Psoas muscle (tissue), 8 donors: ENCODE results near the gene SAPCD2. TPM values are rescaled to one million over a fixed set of nuclear protein-coding genes. Genes with fewer than 3 reads are reported as not detected.

ENCODE experiments used
- ATAC-seq, 4 donors: fragments of 200-7000 bp; cut with Tn5 transposase; one replicate each; pipeline ENCODE4 v1.9.1; 2020; ENCODE audit warnings: moderate library complexity in 3 of 4, mild to moderate bottlenecking in 2 of 4
- DNase-seq, 2 donors: peaks; one replicate each; pipeline ENCODE4 v3.0.0-alpha.2; 2020
- H3K27ac ChIP-seq: fragments of 200-600 bp; one replicate; pipeline ENCODE4 v1.8.0; 2022
- H3K27me3 ChIP-seq, 3 donors: fragments of 200-600 bp in 1 of 3; one replicate each; pipeline versions ENCODE4 v1.6.1 to v1.8.0; 2013 to 2022; ENCODE audit warnings: low read length in 2 of 3, mild to moderate bottlenecking in 2 of 3, moderate library complexity in 1 of 3; ENCODE audit not compliant: insufficient read depth in 3 of 3
- H3K36me3 ChIP-seq, 2 donors: fragments of 200-600 bp in 1 of 2; one replicate each; pipeline versions ENCODE4 v1.6.1 to v1.8.0; 2013 to 2022; ENCODE audit warnings: low read depth in 1 of 2, mild to moderate bottlenecking in 1 of 2, moderate library complexity in 1 of 2; ENCODE audit not compliant: insufficient read depth in 1 of 2
- H3K4me1 ChIP-seq: fragments of 200-600 bp; one replicate; pipeline ENCODE4 v1.8.0; 2022
- H3K4me3 ChIP-seq: fragments of 200-600 bp; one replicate; pipeline ENCODE4 v1.8.0; 2022; ENCODE audit warnings: mild to moderate bottlenecking
- H3K9me3 ChIP-seq: fragments of 200-600 bp; one replicate; pipeline ENCODE4 v1.8.0; 2022
- WGBS, 3 donors: extraction: QIAGEN DNeasy Blood & Tissue Kit; methylation state at CpG; one replicate each; pipeline versions ENCODE4 v1.1.6 to v1.1.7; 2013; 5-methylcytosine and 5-hydroxymethylcytosine counted together
- intact Hi-C, 2 donors: fragments of 100-400 bp; cut with DNase I; formaldehyde crosslinking; loops; one replicate each; pipeline versions ENCODE4 v1.11.0 to v1.14.2; 2022
- polyA plus RNA-seq, 3 donors: library from polyadenylated mRNA; stranded (reverse); fragments of 200-250 nt; gene quantifications; one replicate each; pipeline ENCODE4 v1.2.3, GENCODE V29; 2013
- total RNA-seq, 4 donors: library from RNA; stranded (reverse); fragmentation: NEBNext Ultra II Directional in 2 of 4; extraction: Animal tissue kit (Norgen Biotek cat#: 25700) in 2 of 4; gene quantifications; one replicate each; pipeline versions ENCODE4 v1.2.1 to v1.2.4, GENCODE V29; 2021 to 2023
- TF ChIP-seq, protein P1 (sequence below): fragments of 200-600 bp; IDR thresholded peaks from one replicate; pipeline ENCODE4 v1.8.0; 2022; ENCODE audit warnings: antibody characterized with exemption
- donor health status: healthy with polysubstance abuse.
- donor health status: DM: no; HTN: no; CAD: no; lungs with moderate emphysema.
- donor health status: Bipolar disorder and iron deficiency.
- donor health status: healthy.
- donor health status: DM: yes; HTN: yes; CAD: no.
- donor health status: DM: no; HTN: no; CAD: no.
- donor health status: DM: no; HTN: no; CAD: no.
- donor health status: DM: yes; HTN: yes; CAD: no.

The SAPCD2 gene
- total and polyA plus RNA-seq, 7 donors, result 0.10 to 0.22 (median 0.15) TPM; not detected in 1

GRCh38 chr9:137077010-137077747 is 6.8 kb upstream of the SAPCD2 start, which contains the start of gene UAP1L1:
UAP1L1 (plus strand) TSS chr9:137077517; CDS start chr9:137077533, 16 bp downstream.
- Histone ChIP-seq H3K9me3 (no peaks in the 10 kb centered on the region), H3K4me3 (peak within 1 kb of the TSS; percentile 66), H3K36me3 (peaks cover 0 to 9% of the 10 kb centered on the region in 2 donors), H3K27ac (no peak within 1 kb of the TSS), H3K4me1 (peaks cover 11% of the 10 kb centered on the region), H3K27me3 (peaks cover 0 to 4% (median 0%) of the 10 kb centered on the region in 3 donors)
- ATAC-seq (peak; percentile 41 to 71 (median 59)), DNase-seq (peak; percentile 83)
- 2 to 4% (median 4%) methylated on average over 34 to 84 of the region's 87 CpGs for WGBS, 3 donors
- TF ChIP-seq, protein P1, sequence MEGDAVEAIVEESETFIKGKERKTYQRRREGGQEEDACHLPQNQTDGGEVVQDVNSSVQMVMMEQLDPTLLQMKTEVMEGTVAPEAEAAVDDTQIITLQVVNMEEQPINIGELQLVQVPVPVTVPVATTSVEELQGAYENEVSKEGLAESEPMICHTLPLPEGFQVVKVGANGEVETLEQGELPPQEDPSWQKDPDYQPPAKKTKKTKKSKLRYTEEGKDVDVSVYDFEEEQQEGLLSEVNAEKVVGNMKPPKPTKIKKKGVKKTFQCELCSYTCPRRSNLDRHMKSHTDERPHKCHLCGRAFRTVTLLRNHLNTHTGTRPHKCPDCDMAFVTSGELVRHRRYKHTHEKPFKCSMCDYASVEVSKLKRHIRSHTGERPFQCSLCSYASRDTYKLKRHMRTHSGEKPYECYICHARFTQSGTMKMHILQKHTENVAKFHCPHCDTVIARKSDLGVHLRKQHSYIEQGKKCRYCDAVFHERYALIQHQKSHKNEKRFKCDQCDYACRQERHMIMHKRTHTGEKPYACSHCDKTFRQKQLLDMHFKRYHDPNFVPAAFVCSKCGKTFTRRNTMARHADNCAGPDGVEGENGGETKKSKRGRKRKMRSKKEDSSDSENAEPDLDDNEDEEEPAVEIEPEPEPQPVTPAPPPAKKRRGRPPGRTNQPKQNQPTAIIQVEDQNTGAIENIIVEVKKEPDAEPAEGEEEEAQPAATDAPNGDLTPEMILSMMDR, result no peak
- intact Hi-C loops, result no loop called here

- WGBS, 3 donors, result 57 to 60% (median 57%) methylated on average over 15 of the region's 15 CpGs
- no peaks in the 10 kb centered on the region for H3K9me3 ChIP-seq
- H3K27ac ChIP-seq, result no peak overlapping the region
- DNase-seq (no peak), ATAC-seq (peak in 3 of 4 donors; percentile 6 to 17 (median 10))
- peaks cover 0 to 9% of the 10 kb centered on the region in 2 donors for H3K36me3 ChIP-seq
- peak overlapping the region; percentile 66 for H3K4me3 ChIP-seq
- peaks cover 0 to 4% (median 0%) of the 10 kb centered on the region in 3 donors for H3K27me3 ChIP-seq
- H3K4me1 ChIP-seq, result peaks cover 11% of the 10 kb centered on the region
- intact Hi-C loops, result no loop called here
- TF ChIP-seq, protein P1, result no peak
These were observed 6.3 kb upstream of the SAPCD2 start for GRCh38 chr9:137076636-137077009.

DNA sequence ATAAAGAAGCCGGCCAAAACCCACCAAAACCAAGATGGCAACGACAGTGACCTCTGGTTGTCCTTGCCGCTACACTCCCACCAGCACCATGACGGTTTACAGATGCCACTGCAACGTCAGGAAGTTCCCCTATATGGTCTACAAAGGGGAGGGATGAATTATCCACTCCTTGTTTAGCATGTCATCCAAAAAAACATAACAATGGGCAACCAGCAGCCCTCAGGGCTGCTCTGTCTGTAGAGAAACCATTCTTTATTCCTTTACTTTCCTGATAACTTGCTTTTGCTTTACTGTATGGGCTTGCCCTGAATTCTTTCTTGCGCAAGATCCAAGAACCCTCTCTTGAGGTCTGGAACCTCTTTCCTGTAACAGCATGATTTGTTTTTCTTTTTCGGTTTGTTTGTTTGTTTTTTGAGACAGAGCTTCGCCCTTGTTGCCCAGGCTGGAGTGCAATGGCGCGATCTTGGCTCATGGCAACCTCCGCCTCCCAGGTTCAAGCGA is 5.0 kb upstream of the SAPCD2 start:
- intact Hi-C loops, result no loop called here

GRCh38 chr9:137074657-137075274 is 4.4 kb upstream of the SAPCD2 start:
- Histone ChIP-seq H3K27me3 (peaks cover 0 to 4% (median 0%) of the 10 kb centered on the region in 3 donors), H3K9me3 (no peaks in the 10 kb centered on the region), H3K27ac (no peak overlapping the region), H3K36me3 (peaks cover 0 to 6% of the 10 kb centered on the region in 2 donors), H3K4me1 (peaks cover 16% of the 10 kb centered on the region), H3K4me3 (no peak overlapping the region)
- intact Hi-C loops, result no loop called here
- TF ChIP-seq, protein P1, result no peak
- ATAC-seq, result no peak
- DNase-seq, result peak in 1 of 2 donors; percentile 9
- WGBS, 3 donors, result 81 to 86% (median 82%) methylated on average over 12 of the region's 12 CpGs

More for the DNA sequence above, 5.0 kb upstream of the SAPCD2 start:
- Histone ChIP-seq H3K4me3 (no peak overlapping the region), H3K27ac (no peak overlapping the region), H3K27me3 (peaks cover 0 to 4% (median 0%) of the 10 kb centered on the region in 3 donors), H3K9me3 (no peaks in the 10 kb centered on the region), H3K4me1 (peaks cover 16% of the 10 kb centered on the region), H3K36me3 (peaks cover 0 to 6% of the 10 kb centered on the region in 2 donors)
- no peak for ATAC-seq
- WGBS, 3 donors, result 85 to 89% (median 88%) methylated on average over 12 of the region's 12 CpGs
- TF ChIP-seq, protein P1, result no peak
- DNase-seq, result no peak
